D721Med (cell line): ENCODE data around the gene TFEC.

Experiments
- DNase-seq: peaks from one replicate; pipeline ENCODE4 v3.0.0; 2011; ENCODE audit warnings: low spot score; ENCODE audit not compliant: insufficient read length
- FAIRE-seq: peaks from 2 replicates; lab custom pipeline; 2011; peaks lifted over from hg19 to GRCh38; lab: Jason Lieb, UNC
- CTCF ChIP-seq: IDR thresholded peaks from 2 replicates; pipeline ENCODE4 v1.5.1; 2012; ENCODE audit warnings: mild to moderate bottlenecking, control low read depth; ENCODE audit not compliant: insufficient read depth; ENCODE audit errors: missing control alignments

The TFEC gene

GRCh38 chr7:115973406-115973805 is 57.2 kb downstream of the TFEC start:
- FAIRE-seq (no peak), DNase-seq (no peak)
- TF ChIP-seq CTCF = no peak

GRCh38 chr7:115971506-115971905 is 59.1 kb downstream of the TFEC start:
- DNase-seq = no peak
- no peak for FAIRE-seq
- TF ChIP-seq CTCF = no peak

- TF ChIP-seq CTCF = no peak
- no peak for DNase-seq
- no peak for FAIRE-seq
These were observed 62.0 kb downstream of the TFEC start for GRCh38 chr7:115968596-115968995.

- FAIRE-seq = no peak
- DNase-seq = no peak
- no peak for TF ChIP-seq CTCF
These were observed 62.4 kb downstream of the TFEC start for GRCh38 chr7:115968171-115968570.

- DNase-seq (no peak), FAIRE-seq (no peak)
- TF ChIP-seq CTCF = no peak
These were observed 64.6 kb downstream of the TFEC start for GRCh38 chr7:115965796-115966475.

- FAIRE-seq = no peak
- no peak for DNase-seq
- no peak for TF ChIP-seq CTCF
These were observed 65.3 kb downstream of the TFEC start for GRCh38 chr7:115965236-115965635.

GRCh38 chr7:115964799-115965198 is 65.8 kb downstream of the TFEC start:
- DNase-seq = no peak
- no peak for FAIRE-seq

More at GRCh38 chr7:115964799-115965198, 65.8 kb downstream of the TFEC start:
- TF ChIP-seq CTCF = no peak
